ENCODE results near the gene CRISP3.

The CRISP3 gene, protein sequence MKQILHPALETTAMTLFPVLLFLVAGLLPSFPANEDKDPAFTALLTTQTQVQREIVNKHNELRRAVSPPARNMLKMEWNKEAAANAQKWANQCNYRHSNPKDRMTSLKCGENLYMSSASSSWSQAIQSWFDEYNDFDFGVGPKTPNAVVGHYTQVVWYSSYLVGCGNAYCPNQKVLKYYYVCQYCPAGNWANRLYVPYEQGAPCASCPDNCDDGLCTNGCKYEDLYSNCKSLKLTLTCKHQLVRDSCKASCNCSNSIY

DNA sequence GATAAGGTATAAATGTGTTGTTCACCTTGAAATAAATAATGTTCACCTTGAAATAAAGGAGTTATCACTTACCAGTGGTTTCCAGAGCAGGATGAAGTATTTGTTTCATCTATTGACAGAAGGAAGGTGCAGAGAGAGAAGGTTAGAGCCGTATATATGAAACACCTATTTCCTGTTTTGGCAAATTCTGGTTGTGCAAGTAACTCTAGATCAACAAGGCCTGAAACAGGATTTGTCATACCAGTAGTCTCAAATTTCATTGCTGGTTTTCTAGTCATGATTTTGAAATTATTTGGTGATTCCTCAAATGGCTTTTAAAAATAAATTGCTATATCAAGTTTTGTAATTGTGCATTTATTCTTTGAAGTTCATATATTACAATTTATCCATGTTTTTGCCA, at the start of gene CRISP3:
TSS of gene CRISP3 (minus strand) at position 130 of the 400 bp plus-strand sequence. CDS start at position 109, 21 bp downstream.
- TF ChIP-seq TCF12 (IDR thresholded peaks at IDR 0.05; ENCODE audit: low read depth) (no peak), EP300 (IDR thresholded peaks at IDR 0.05; ENCODE audit: borderline replicate concordance) (no peak), RAD21 (IDR thresholded peaks at IDR 0.05; ENCODE audit: low read depth) (no peak), EGR1 (IDR thresholded peaks at IDR 0.05) (no peak)
- TF ChIP-seq, protein P1, sequence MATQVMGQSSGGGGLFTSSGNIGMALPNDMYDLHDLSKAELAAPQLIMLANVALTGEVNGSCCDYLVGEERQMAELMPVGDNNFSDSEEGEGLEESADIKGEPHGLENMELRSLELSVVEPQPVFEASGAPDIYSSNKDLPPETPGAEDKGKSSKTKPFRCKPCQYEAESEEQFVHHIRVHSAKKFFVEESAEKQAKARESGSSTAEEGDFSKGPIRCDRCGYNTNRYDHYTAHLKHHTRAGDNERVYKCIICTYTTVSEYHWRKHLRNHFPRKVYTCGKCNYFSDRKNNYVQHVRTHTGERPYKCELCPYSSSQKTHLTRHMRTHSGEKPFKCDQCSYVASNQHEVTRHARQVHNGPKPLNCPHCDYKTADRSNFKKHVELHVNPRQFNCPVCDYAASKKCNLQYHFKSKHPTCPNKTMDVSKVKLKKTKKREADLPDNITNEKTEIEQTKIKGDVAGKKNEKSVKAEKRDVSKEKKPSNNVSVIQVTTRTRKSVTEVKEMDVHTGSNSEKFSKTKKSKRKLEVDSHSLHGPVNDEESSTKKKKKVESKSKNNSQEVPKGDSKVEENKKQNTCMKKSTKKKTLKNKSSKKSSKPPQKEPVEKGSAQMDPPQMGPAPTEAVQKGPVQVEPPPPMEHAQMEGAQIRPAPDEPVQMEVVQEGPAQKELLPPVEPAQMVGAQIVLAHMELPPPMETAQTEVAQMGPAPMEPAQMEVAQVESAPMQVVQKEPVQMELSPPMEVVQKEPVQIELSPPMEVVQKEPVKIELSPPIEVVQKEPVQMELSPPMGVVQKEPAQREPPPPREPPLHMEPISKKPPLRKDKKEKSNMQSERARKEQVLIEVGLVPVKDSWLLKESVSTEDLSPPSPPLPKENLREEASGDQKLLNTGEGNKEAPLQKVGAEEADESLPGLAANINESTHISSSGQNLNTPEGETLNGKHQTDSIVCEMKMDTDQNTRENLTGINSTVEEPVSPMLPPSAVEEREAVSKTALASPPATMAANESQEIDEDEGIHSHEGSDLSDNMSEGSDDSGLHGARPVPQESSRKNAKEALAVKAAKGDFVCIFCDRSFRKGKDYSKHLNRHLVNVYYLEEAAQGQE (IDR thresholded peaks at IDR 0.05; ENCODE audit: low read depth): no peak

DNA sequence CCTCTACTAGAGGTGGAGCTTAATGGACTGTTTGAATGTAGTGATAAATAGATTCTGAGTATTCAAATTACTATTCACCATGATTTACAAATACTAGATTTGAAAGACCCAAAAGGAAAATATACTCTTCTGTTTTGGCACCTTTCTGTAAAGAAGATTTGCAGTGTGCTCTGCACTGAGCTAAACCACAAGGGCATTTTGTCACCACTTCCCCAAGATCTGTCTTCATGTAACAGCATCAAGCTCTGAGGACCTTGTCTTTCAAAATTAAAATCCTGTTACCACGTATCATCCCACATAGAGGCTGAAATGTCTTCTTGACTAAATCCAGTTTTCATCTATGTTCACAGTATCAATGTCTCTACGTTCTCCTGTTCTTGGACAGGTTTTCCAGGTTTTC, 46.2 kb upstream of the CRISP3 start:
- TF ChIP-seq EP300 (IDR thresholded peaks at IDR 0.05; ENCODE audit: borderline replicate concordance): no peak
- TF ChIP-seq, protein P2, sequence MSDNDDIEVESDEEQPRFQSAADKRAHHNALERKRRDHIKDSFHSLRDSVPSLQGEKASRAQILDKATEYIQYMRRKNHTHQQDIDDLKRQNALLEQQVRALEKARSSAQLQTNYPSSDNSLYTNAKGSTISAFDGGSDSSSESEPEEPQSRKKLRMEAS (IDR thresholded peaks at IDR 0.05): no peak
- TF ChIP-seq EGR1 (IDR thresholded peaks at IDR 0.05): no peak
- no peak for TF ChIP-seq ZBTB7A (IDR thresholded peaks at IDR 0.05; ENCODE audit: low read depth)
- TF ChIP-seq TAF1 (IDR thresholded peaks at IDR 0.05; ENCODE audit: low read depth): no peak
- TF ChIP-seq FOXM1 (IDR thresholded peaks at IDR 0.05; ENCODE audit: borderline replicate concordance, low read depth): no peak
- TF ChIP-seq, protein P3, sequence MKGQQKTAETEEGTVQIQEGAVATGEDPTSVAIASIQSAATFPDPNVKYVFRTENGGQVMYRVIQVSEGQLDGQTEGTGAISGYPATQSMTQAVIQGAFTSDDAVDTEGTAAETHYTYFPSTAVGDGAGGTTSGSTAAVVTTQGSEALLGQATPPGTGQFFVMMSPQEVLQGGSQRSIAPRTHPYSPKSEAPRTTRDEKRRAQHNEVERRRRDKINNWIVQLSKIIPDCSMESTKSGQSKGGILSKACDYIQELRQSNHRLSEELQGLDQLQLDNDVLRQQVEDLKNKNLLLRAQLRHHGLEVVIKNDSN (IDR thresholded peaks at IDR 0.05): no peak
- no peak for TF ChIP-seq TCF12 (IDR thresholded peaks at IDR 0.05; ENCODE audit: low read depth)
- TF ChIP-seq CREB1 (IDR thresholded peaks at IDR 0.05; ENCODE audit: low read depth): no peak
- TF ChIP-seq YY1 (IDR thresholded peaks at IDR 0.05; ENCODE audit: low read depth): no peak
- TF ChIP-seq RAD21 (IDR thresholded peaks at IDR 0.05; ENCODE audit: low read depth): no peak
- TF ChIP-seq CEBPB (IDR thresholded peaks at IDR 0.05): no peak
- no peak for TF ChIP-seq NFIC (IDR thresholded peaks at IDR 0.05)
- no peak for TF ChIP-seq TEAD4 (IDR thresholded peaks at IDR 0.05)

DNA sequence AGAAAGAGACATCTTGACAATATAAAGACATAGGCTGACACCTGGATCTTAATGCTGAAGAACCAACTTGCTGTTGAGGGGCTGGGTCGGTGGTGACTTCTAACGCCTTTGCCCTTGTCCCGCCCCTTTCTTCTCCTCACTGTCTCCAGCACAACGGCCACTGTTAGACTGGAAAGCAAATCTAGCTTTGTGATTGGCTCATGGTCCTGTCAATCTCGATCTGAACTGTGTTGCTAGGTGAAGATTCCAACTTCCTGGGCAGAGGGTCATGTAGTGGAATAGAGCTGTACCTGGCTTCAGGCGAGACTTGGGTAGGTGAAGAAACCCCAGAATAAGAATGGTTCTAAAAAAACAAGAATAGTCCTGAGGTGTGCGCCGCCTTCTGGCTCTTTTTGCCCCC, 43.0 kb upstream of the CRISP3 start, which contains the start of gene PGK2:
TSS of gene PGK2 (minus strand) at position 110 of the 400 bp plus-strand sequence. CDS start at position 12, 98 bp downstream.
- TF ChIP-seq EP300 (IDR thresholded peaks at IDR 0.05; ENCODE audit: borderline replicate concordance): no peak
- no peak for TF ChIP-seq TAF1 (IDR thresholded peaks at IDR 0.05; ENCODE audit: low read depth)
- no peak for TF ChIP-seq NFIC (IDR thresholded peaks at IDR 0.05)
- no peak for TF ChIP-seq CEBPB (IDR thresholded peaks at IDR 0.05)

DNA sequence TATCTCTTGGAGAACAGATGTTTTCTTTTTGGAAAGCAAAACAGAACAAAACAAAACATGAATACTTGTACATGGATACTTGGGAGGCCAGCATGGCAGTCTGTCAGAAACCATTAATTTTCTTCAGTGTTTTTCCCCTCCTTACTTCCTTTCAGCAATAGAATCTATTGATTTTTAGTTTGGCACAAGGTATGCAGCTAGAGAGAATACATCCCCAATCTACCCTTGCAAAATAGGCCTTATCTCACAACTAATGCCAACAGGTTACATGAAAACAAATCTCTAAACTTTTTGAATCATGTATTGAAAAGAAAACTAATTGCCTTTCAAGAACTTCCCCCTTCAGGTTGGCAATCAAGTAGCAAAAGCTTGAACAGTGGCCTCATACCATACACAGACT, 40.1 kb upstream of the CRISP3 start:
- TF ChIP-seq CEBPB (IDR thresholded peaks at IDR 0.05) (no peak), TAF1 (IDR thresholded peaks at IDR 0.05; ENCODE audit: low read depth) (no peak), CREB1 (IDR thresholded peaks at IDR 0.05; ENCODE audit: low read depth) (no peak), YY1 (IDR thresholded peaks at IDR 0.05; ENCODE audit: low read depth) (no peak)
- TF ChIP-seq, protein P1 (IDR thresholded peaks at IDR 0.05; ENCODE audit: low read depth): no peak

DNA sequence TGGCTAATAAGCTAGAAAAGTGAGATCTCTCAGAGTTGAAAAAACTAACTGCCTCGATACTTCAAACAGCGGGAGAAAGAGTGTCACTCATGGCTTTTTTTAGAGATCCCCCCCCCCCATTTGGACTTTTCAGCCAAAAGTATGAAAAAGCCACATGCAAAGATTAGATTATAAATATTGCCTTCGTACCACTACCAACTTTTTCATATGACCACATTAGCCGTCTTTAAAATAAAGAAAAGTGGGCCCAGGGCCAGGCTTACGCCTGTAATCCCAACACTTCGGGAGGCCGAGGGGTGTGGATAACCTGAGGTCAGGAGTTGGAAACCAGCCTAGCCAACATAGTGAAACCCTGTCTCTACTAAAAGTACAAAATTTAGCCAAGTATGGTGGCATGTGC, 38.5 kb upstream of the CRISP3 start:
- TF ChIP-seq EP300 (IDR thresholded peaks at IDR 0.05; ENCODE audit: borderline replicate concordance) (no peak), YY1 (IDR thresholded peaks at IDR 0.05; ENCODE audit: low read depth) (no peak), CREB1 (IDR thresholded peaks at IDR 0.05; ENCODE audit: low read depth) (no peak)

DNA sequence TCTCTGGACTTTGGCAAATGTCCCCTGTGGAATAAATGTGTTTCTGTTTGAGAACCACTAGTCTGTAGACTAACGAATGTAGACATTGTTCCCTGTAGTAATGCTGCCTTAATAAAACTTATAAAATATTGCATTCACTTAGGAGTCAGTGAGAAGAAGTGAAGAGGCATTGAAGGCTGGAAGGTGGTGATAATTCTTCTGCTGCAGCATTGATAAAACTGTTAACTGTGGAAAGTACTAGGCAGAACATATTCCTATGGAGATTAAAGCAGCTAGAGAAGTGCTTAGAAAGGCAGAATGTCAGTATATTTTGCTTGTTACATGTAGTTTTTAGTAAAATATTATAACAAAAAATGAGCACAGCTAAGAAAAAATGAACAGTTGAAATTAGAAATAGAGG, 38.1 kb upstream of the CRISP3 start:
- TF ChIP-seq EGR1 (IDR thresholded peaks at IDR 0.05) (no peak), RAD21 (IDR thresholded peaks at IDR 0.05; ENCODE audit: low read depth) (no peak), TCF12 (IDR thresholded peaks at IDR 0.05; ENCODE audit: low read depth) (no peak), CREB1 (IDR thresholded peaks at IDR 0.05; ENCODE audit: low read depth) (no peak), FOXM1 (IDR thresholded peaks at IDR 0.05; ENCODE audit: borderline replicate concordance, low read depth) (no peak), EP300 (IDR thresholded peaks at IDR 0.05; ENCODE audit: borderline replicate concordance) (no peak), TEAD4 (IDR thresholded peaks at IDR 0.05) (no peak), ZBTB7A (IDR thresholded peaks at IDR 0.05; ENCODE audit: low read depth) (no peak), CEBPB (IDR thresholded peaks at IDR 0.05) (no peak), YY1 (IDR thresholded peaks at IDR 0.05; ENCODE audit: low read depth) (no peak), NFIC (IDR thresholded peaks at IDR 0.05) (no peak), TAF1 (IDR thresholded peaks at IDR 0.05; ENCODE audit: low read depth) (no peak)
- TF ChIP-seq, protein P2 (IDR thresholded peaks at IDR 0.05): no peak
- TF ChIP-seq, protein P1 (IDR thresholded peaks at IDR 0.05; ENCODE audit: low read depth): no peak
- TF ChIP-seq, protein P3 (IDR thresholded peaks at IDR 0.05): no peak

All from Ishikawa (cell line).